Activated naive CD4-positive, alpha-beta T cell treated with anti-CD3 and anti-CD28 coated beads, Interleukin-2, amount 50 U/mL, for 24 hours (primary cell): Measurements from ENCODE around the gene CPA3.

ENCODE experiments used
- H3K27ac Mint-ChIP-seq: one replicate; pipeline ENCODE4 v1.8.0; 2021; ENCODE audit warnings: mild to moderate bottlenecking, mixed read lengths
- H3K27me3 Mint-ChIP-seq: one replicate; pipeline ENCODE4 v1.8.0; 2021; ENCODE audit warnings: mixed read lengths
- H3K36me3 Mint-ChIP-seq: one replicate; pipeline ENCODE4 v1.8.0; 2021; ENCODE audit warnings: mixed read lengths
- H3K4me1 Mint-ChIP-seq: one replicate; pipeline ENCODE4 v1.8.0; 2021; ENCODE audit warnings: mixed read lengths
- H3K4me3 Mint-ChIP-seq: one replicate; pipeline ENCODE4 v1.8.0; 2021; ENCODE audit warnings: mild to moderate bottlenecking, mixed read lengths
- H3K9me3 Mint-ChIP-seq: one replicate; pipeline ENCODE4 v1.8.0; 2021; ENCODE audit warnings: mixed read lengths

The CPA3 gene

DNA sequence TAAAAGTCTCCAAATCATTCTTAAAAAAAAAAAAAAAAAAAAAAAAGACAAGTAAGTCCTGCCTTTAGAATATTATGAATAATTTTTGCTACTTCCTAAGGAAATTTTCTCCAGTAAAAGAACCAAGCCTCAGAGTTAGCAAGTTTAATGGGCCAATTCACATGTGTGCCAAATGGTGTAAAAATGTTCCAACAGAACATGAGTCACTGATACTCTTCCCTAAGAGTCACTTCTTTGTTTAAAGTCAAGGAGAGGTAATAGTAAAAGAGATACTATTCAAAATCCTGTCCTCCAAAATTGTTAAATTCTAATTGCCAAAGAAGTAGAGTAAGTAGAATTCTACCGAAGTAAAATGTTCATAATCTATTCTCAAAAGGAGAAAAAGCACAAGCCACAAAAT, 17.7 kb upstream of the CPA3 start:
- Mint-ChIP-seq H3K36me3 (no peaks in the 10 kb centered on the region), H3K4me3 (no peak overlapping the region), H3K27ac (no peak overlapping the region), H3K27me3 (peaks cover 4% of the 10 kb centered on the region), H3K4me1 (no peaks in the 10 kb centered on the region), H3K9me3 (no peaks in the 10 kb centered on the region)

DNA sequence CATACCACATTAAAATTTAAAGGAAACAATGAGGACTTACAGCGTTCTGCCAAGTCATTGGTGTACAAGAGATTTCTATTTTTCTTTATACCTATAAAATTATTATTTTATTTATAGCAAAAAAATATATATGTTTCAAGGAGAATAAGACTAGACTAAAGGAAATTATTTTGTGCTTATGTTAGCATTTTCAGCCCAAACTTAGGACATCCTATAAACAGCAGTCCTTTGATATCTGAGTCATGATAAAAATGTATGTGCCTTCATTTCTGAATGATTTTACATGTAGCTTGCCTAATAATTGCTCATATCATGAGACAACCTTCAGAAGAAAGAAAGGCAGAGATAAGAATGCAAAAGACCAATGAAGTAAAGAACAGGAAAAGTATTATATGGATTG, 16.7 kb upstream of the CPA3 start:
- no peak overlapping the region for H3K4me3 Mint-ChIP-seq
- no peak overlapping the region for H3K27ac Mint-ChIP-seq
- no peaks in the 10 kb centered on the region for H3K9me3 Mint-ChIP-seq
- H3K27me3 Mint-ChIP-seq: peaks cover 4% of the 10 kb centered on the region
- no peaks in the 10 kb centered on the region for H3K4me1 Mint-ChIP-seq
- no peaks in the 10 kb centered on the region for H3K36me3 Mint-ChIP-seq

DNA sequence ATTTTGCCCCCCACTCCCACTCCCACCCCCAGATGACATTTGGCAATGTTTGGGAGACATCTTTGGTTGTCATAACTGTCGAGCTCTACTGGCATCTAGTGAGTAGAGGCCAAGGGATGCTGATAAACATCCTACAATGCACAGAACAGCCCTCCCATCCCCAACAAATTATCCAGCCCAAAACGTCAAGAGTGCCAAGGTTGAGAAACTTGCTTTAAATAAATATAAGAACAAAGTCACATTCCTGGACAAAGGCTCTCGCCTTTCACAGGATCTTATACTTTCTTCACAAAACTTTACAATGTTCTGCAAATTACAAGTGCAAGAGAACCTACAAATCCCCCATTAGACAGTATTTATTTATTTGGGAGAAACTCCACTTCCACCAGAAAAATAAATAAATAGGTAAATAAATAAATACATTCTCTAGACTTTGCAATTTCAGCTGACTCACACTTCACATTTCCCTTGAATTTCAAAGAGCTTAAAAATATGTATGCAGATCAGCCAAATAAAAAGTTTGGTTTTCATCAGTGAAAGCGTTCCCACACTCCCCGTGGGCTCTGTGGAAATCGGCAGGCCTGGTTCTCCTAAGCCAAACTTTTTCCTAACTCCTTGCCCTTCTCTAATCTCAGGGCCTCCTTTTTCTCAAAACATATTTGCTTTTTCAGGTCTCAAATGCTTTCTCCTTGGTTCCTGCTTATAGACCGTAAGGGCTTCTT, 12.7 kb upstream of the CPA3 start:
- H3K27ac Mint-ChIP-seq: no peak overlapping the region

DNA sequence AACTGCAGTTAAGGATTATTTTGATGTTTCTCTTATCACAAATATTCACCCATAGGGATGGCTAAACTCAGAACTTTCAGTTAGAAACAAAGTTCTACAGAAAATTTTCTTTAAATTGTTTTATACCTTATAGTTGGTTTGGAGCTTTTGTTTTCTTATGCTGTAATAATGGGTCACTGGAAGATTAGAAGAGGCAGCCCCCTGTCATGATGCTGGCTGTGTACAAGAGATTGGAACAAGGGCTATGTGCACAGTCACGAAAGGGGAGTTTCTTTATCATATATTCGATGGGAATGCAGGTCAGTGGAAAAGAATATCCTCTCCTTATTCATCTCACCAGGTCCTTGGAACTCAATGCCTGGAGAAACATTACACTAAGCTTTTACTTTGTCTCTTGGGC, 12.0 kb upstream of the CPA3 start:
- no peak overlapping the region for H3K4me3 Mint-ChIP-seq
- no peaks in the 10 kb centered on the region for H3K36me3 Mint-ChIP-seq
- H3K27ac Mint-ChIP-seq: no peak overlapping the region
- no peaks in the 10 kb centered on the region for H3K9me3 Mint-ChIP-seq
- H3K4me1 Mint-ChIP-seq: no peaks in the 10 kb centered on the region
- H3K27me3 Mint-ChIP-seq: peaks cover 5% of the 10 kb centered on the region

More for the DNA sequence above, 12.7 kb upstream of the CPA3 start:
- peaks cover 5% of the 10 kb centered on the region for H3K27me3 Mint-ChIP-seq
- H3K9me3 Mint-ChIP-seq: no peaks in the 10 kb centered on the region
- no peaks in the 10 kb centered on the region for H3K36me3 Mint-ChIP-seq
- no peak overlapping the region for H3K4me3 Mint-ChIP-seq
- H3K4me1 Mint-ChIP-seq: no peaks in the 10 kb centered on the region

DNA sequence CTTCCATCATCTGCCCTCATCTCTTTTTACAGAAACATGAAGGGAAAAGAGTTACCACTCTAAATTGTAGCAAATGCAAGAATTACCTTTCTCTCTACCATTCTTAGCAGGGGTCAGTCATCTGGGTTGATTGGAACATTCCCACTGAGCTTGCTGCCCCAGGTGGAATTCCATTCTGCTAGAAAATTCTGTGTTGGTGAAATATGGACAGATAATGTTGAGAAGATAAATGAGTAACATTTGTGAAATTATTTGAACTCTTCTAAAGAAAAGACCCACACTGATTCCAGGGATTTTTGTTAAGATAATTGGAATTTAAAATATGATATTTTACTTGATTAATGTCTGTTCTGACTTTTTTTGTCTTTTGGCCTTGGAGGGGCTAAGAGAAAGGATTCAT, 11.0 kb upstream of the CPA3 start:
- Mint-ChIP-seq H3K27me3 (peaks cover 5% of the 10 kb centered on the region), H3K36me3 (no peaks in the 10 kb centered on the region), H3K9me3 (no peaks in the 10 kb centered on the region), H3K27ac (no peak overlapping the region), H3K4me1 (no peaks in the 10 kb centered on the region), H3K4me3 (no peak overlapping the region)

DNA sequence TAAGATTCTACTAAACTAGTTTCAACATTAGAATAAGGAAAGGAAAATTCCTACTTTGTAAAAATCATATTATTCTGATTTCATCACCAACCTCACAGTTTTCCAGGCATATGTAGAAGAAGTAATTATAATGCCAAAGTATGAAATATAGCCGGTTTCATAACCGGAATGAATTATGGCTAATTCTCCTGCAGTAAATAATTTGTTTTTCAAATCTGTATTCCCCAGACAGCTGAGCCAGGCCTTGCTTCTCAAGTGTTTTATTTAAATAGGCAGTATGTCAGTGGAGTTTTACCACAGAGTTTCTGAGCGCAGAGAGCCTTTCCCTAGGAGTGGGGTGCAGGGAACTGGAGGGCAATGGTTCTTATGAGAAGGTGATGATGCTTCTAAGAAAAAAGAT, 8.7 kb upstream of the CPA3 start:
- H3K4me3 Mint-ChIP-seq: no peak overlapping the region
- no peaks in the 10 kb centered on the region for H3K4me1 Mint-ChIP-seq
- peaks cover 8% of the 10 kb centered on the region for H3K27me3 Mint-ChIP-seq
- H3K9me3 Mint-ChIP-seq: no peaks in the 10 kb centered on the region
- no peaks in the 10 kb centered on the region for H3K36me3 Mint-ChIP-seq
- H3K27ac Mint-ChIP-seq: no peak overlapping the region

DNA sequence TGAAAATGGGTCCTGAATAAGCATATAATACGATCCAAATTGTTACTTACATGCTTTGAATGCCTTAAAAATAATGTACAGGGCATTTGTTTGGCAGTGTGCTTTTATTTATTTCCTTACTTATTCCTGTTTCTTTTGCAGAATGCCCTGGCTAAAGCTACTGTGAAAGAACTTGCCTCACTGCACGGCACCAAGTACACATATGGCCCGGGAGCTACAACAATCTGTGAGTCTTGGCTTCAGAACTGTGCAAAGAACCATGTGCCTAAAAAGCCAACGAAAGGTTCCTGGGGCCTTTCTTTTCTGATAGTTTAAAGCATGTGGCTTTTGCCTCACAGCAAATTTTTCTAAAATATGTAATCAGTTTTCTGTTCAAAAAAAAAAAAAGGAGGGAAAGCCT, 7.8 kb upstream of the CPA3 start:
- H3K4me1 Mint-ChIP-seq: no peaks in the 10 kb centered on the region
- H3K4me3 Mint-ChIP-seq: no peak overlapping the region
- H3K36me3 Mint-ChIP-seq: no peaks in the 10 kb centered on the region
- H3K27me3 Mint-ChIP-seq: peaks cover 9% of the 10 kb centered on the region
- H3K9me3 Mint-ChIP-seq: no peaks in the 10 kb centered on the region
- no peak overlapping the region for H3K27ac Mint-ChIP-seq

DNA sequence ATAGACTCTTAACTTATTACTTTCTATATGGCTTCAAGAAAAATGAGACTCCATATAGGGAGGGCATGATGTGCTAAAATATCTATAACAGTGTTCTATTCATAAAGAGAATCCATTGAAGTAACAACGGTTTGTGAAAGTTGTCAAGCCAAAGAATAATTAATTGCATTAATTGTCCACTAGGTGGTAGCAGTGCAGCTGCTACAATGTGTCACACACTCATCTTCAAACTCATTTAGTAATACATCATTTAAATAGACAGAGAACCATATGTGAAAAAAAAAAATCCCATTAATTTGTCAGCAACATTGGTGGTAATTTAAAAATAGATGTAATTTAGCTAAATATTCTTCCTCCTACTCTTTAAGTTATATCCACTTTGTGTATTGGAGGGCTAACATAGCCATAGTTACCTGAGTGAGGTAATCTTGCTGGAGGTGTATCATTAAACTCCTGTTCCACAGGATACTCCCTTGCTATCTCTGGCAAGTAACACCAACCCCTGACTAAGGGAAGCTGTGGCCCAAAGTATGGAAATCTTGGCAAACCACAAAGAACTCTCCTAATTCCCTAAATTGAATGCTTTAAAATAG, 3.7 kb upstream of the CPA3 start:
- no peak overlapping the region for H3K27ac Mint-ChIP-seq
- H3K4me1 Mint-ChIP-seq: no peaks in the 10 kb centered on the region
- no peaks in the 10 kb centered on the region for H3K36me3 Mint-ChIP-seq
- no peak overlapping the region for H3K4me3 Mint-ChIP-seq
- H3K9me3 Mint-ChIP-seq: no peaks in the 10 kb centered on the region
- peaks cover 8% of the 10 kb centered on the region for H3K27me3 Mint-ChIP-seq

DNA sequence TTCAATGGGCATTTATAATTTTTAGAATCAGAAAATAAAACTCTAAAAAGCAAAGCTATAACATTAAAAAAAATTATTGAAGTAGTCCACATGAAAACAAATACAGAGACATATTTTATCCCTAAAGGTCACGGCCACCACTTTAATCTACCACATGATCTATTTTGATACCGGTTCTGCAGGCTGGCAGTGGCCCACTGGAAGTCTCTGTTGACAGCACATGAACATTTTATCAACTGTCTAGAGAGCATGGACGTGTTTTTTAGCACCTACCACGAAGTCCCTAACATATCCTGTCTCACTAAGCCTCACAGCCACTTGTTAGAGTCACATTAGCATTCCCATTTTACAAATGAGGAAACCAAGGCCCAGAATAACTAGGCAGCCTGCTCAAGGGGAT, 1.8 kb upstream of the CPA3 start:
- Mint-ChIP-seq H3K27me3 (peaks cover 12% of the 10 kb centered on the region), H3K9me3 (no peaks in the 10 kb centered on the region), H3K4me1 (no peaks in the 10 kb centered on the region), H3K27ac (no peak overlapping the region), H3K36me3 (no peaks in the 10 kb centered on the region), H3K4me3 (no peak overlapping the region)

DNA sequence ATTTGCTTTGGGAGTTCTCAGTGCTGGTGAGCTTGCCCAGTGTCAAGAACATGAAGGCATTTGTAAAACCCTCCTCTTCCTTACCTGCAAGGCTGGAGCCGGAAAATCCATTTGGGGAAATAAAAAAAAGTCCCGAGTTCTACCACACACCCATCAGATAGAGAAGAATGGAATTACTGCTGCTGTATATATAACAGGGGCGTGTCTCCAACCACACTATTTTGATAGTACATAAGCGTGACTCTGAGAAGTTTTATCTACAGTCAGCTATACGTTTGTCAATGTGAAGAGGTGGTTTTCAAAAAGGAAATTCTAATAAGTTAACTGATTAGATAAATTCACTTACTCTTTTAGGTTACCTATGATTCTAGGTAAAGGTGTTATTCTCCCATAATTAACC, 1.3 kb upstream of the CPA3 start:
- H3K36me3 Mint-ChIP-seq: no peaks in the 10 kb centered on the region
- no peak overlapping the region for H3K27ac Mint-ChIP-seq
- no peak overlapping the region for H3K4me3 Mint-ChIP-seq
- no peaks in the 10 kb centered on the region for H3K9me3 Mint-ChIP-seq
- H3K4me1 Mint-ChIP-seq: no peaks in the 10 kb centered on the region
- H3K27me3 Mint-ChIP-seq: peaks cover 12% of the 10 kb centered on the region

DNA sequence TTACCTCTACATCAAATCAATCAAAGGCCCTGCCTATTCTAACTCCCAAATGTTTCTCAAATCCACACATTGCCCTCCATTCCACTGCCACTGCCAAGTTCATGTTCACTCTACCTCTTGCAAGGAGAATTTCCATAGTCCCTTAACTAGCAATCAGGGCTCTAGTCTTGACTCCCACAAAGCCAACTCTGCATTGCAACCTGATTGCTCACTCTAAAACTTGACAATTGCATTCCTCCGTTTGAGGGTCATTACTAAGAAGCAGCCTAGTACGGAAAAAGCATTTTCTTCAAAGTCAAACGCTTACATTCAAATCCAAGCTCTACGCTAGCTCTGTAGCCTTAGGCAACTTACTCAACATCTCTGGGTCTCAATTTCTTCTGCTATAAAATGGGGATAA, 1.2 kb downstream of the CPA3 start:
- peaks cover 9% of the 10 kb centered on the region for H3K27me3 Mint-ChIP-seq

DNA sequence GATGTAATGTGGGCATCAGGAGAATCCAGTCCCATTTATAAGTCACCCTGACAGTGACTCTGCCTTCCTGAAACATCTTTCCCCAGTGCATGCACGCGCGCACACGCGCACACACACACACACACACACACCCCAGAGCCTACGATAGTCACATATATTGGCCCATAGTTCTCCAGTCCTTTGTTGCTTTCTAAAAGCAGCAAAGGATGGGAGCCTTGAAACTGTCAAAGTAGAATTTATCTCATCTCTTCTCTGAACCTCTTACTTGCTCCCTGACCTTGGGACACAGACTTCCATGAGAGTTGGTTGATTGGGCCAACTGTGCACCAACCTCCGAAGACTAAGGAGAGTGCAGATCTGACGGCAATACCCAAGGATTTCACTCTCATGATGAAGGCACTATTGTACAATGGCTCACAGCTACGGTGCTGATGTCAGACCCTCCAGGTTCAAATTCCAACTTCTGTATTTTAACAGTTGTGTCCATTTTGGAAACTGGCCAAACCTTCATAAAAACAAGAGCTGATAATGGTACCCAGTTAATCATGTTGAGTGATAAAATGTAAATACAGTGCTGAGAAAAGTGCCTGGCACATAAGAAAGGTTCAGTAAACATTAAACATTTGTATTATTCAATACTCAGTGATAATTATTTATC, 8.3 kb downstream of the CPA3 start:
- no peaks in the 10 kb centered on the region for H3K4me1 Mint-ChIP-seq
- H3K27ac Mint-ChIP-seq: no peak overlapping the region
- H3K9me3 Mint-ChIP-seq: no peaks in the 10 kb centered on the region
- H3K27me3 Mint-ChIP-seq: peaks cover 3% of the 10 kb centered on the region
- no peaks in the 10 kb centered on the region for H3K36me3 Mint-ChIP-seq
- H3K4me3 Mint-ChIP-seq: no peak overlapping the region

More for the DNA sequence above, 1.2 kb downstream of the CPA3 start:
- Mint-ChIP-seq H3K4me3 (no peak overlapping the region), H3K9me3 (no peaks in the 10 kb centered on the region), H3K4me1 (no peaks in the 10 kb centered on the region), H3K36me3 (no peaks in the 10 kb centered on the region), H3K27ac (no peak overlapping the region)

DNA sequence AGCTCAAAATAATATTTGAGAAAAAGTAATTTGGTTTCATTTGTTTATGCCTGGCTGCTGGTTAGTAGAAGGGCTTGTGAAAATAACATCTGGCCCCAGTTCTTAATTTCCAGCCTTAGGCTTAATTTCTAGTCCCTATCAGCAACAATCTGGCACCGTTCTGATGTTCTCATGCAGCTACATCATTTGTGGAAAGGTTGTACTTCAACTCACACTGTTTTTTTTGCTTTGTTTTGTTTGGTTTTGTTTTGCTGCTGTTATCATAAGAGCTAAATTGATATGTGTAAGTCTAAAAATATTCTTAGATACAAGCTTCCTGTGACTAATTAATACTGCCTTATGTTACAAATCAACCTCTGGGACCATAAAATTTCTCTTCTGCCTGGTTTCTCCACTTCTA, 8.9 kb downstream of the CPA3 start:
- H3K9me3 Mint-ChIP-seq: no peaks in the 10 kb centered on the region
- H3K36me3 Mint-ChIP-seq: no peaks in the 10 kb centered on the region
- H3K4me1 Mint-ChIP-seq: no peaks in the 10 kb centered on the region
- H3K27ac Mint-ChIP-seq: no peak overlapping the region
- H3K4me3 Mint-ChIP-seq: no peak overlapping the region
- H3K27me3 Mint-ChIP-seq: peaks cover 4% of the 10 kb centered on the region

DNA sequence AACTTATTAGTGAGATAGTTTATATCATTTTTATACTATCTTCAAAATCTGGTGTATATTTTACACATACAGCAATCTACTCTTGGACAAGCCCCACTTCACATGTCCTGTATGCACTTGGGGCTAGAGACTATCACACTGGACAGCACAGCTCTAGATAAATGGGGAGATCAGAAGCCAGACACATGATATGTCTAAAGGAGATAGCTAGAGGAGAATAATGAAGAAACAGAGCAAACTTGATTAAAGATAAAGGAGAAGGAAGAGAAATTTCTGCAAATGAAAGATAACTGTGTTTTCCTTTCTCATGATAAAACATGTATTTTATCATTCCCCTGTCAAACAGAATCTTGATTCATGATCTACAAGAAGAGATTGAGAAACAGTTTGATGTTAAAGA, 13.0 kb downstream of the CPA3 start:
- Mint-ChIP-seq H3K4me3 (no peak overlapping the region), H3K36me3 (no peaks in the 10 kb centered on the region), H3K27ac (no peak overlapping the region), H3K4me1 (no peaks in the 10 kb centered on the region), H3K27me3 (peaks cover 6% of the 10 kb centered on the region), H3K9me3 (no peaks in the 10 kb centered on the region)

DNA sequence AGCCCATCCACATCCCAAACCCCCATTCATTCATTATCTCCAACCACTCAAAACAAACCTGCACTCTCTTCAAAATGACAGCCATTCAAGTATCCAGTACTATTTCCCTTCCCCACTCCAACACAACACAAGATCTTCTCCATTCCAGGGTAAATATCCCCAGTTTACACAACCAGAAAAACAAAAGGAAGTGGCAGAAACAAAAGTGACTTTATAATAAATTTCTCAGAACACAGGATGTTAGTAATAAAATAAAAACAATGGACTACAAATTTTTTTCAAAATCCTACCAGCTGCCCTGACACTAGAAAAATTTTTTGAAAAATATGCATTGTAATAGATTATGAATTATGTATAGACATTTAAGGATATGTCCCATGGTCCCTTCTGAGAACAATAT, 14.2 kb downstream of the CPA3 start:
- H3K4me1 Mint-ChIP-seq: no peaks in the 10 kb centered on the region
- no peaks in the 10 kb centered on the region for H3K9me3 Mint-ChIP-seq
- H3K27ac Mint-ChIP-seq: no peak overlapping the region
- no peak overlapping the region for H3K4me3 Mint-ChIP-seq
- H3K27me3 Mint-ChIP-seq: peaks cover 6% of the 10 kb centered on the region
- H3K36me3 Mint-ChIP-seq: no peaks in the 10 kb centered on the region

DNA sequence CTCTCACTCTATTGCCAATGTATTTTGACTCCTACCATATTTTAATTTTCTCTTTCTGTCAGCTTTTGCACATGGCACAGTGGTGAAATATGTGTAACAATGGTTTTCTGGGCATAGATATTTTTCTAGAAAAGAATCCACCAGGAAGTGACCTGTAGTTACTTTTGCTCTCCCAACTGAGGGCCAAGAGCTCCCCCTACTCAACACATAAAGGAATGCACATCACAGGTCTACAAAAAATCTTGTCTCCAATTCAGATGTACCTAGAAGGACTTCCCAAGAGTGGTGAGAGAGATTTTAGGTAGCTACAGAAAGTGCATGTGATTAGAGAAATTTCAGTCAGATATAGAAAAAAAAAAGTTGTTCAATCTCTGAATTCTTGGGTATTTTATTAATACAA, 15.6 kb downstream of the CPA3 start:
- Mint-ChIP-seq H3K4me3 (no peak overlapping the region), H3K27ac (no peak overlapping the region), H3K9me3 (no peaks in the 10 kb centered on the region), H3K4me1 (no peaks in the 10 kb centered on the region), H3K36me3 (no peaks in the 10 kb centered on the region), H3K27me3 (peaks cover 6% of the 10 kb centered on the region)
